ENCODE data around the gene PINLYP. TPM values are rescaled to one million over a fixed set of nuclear protein-coding genes. Genes with fewer than 3 reads are reported as not detected.

The PINLYP gene
- total and polyA plus RNA-seq, 9 of the 15 experiments (the other 6 are each of a cell fraction or from before 2014, with no cell fraction given): 1.00 to 6.7 (median 2.2) TPM

- no peak; the same call in 1 of the 2 replicates for TF ChIP-seq KLF6 (CRISPR knock-in tag; IDR thresholded peaks at IDR 0.05; ENCODE audit: borderline replicate concordance)
- TF ChIP-seq SNAPC5 (CRISPR knock-in tag; IDR thresholded peaks at IDR 0.05): no peak
- 0 out of 4 replicates have a peak, but pooled peaks of 1 of the 2 experiments have one; percentile 10 for TF ChIP-seq HDAC1 (IDR thresholded peaks at IDR 0.05)
- TF ChIP-seq NBN (IDR thresholded peaks at IDR 0.05; ENCODE audit: low read depth): no peak
- TF ChIP-seq REST (IDR thresholded peaks at IDR 0.05; ENCODE audit: borderline replicate concordance): peak; percentile 95
- 0 out of 2 replicates have a peak, but pooled peaks have one; percentile 75 for TF ChIP-seq REST (CRISPR knock-in tag; IDR thresholded peaks at IDR 0.05; ENCODE audit: low read depth)
- no peak for TF ChIP-seq TEAD4 (IDR thresholded peaks at IDR 0.05; ENCODE audit: low read length)
- no peak for TF ChIP-seq TEAD4 (CRISPR knock-in tag; IDR thresholded peaks at IDR 0.05; ENCODE audit: borderline replicate concordance)
- no peak for TF ChIP-seq SMAD1 (IDR thresholded peaks at IDR 0.05; ENCODE audit: low read depth, low read length, partially characterized antibody)
- no peak for TF ChIP-seq CBFB (CRISPR knock-in tag; IDR thresholded peaks at IDR 0.05)
- no peak for TF ChIP-seq HNRNPUL1 (IDR thresholded peaks at IDR 0.05; ENCODE audit: low read length)
- TF ChIP-seq POLR2H (tag; IDR thresholded peaks at IDR 0.05; ENCODE audit: low read depth): peak; percentile 86
- TF ChIP-seq ZNF184 (CRISPR knock-in tag; IDR thresholded peaks at IDR 0.05): no peak
- peak; percentile 80; the same call in 1 of the 2 replicates for TF ChIP-seq ARID3B (CRISPR knock-in tag; IDR thresholded peaks at IDR 0.05; ENCODE audit: borderline replicate concordance)
- peak; percentile 87 for TF ChIP-seq RBBP5 (IDR thresholded peaks at IDR 0.05; ENCODE audit: borderline replicate concordance, insufficient read depth, low read length, poor library complexity, severe bottlenecking)
- TF ChIP-seq MIER1 (IDR thresholded peaks at IDR 0.05; ENCODE audit: low read depth): no peak
- TF ChIP-seq FOXA3 (CRISPR knock-in tag; conservative IDR thresholded peaks at IDR 0.05 in 1 of 2, IDR thresholded peaks at IDR 0.05 in 1 of 2): no peak
- TF ChIP-seq HDGF (IDR thresholded peaks at IDR 0.05): no peak
These were observed 43.9 kb downstream of the PINLYP start, which contains the start of gene ZNF428 (continued) for GRCh38 chr19:43619262-43620060.

Measured in K562 (cell line).